H1 (cell line): ENCODE data around the gene KATNAL2.

Experiments used
- EZH2 ChIP-seq: fragments of 200-600 bp; sonication (generic); IDR thresholded peaks from 2 replicates; pipeline ENCODE4 v1.7.1; 2012; ENCODE audit warnings: low read depth, mild to moderate bottlenecking, moderate library complexity, low read length, inconsistent platforms; ENCODE audit not compliant: severe bottlenecking
- HDAC2 ChIP-seq, 2 experiments: fragments of 300-600 bp in 1 of 2; sonication (generic) in 1 of 2; IDR thresholded peaks; 2 replicates each; pipeline ENCODE4 v1.6.1; 2011 to 2012; ENCODE audit warnings: low read depth in 2 of 2, low read length in 2 of 2, mild to moderate bottlenecking in 2 of 2, moderate library complexity in 2 of 2, borderline replicate concordance in 1 of 2, inconsistent platforms in 1 of 2
- RAD21 ChIP-seq, 2 experiments: IDR thresholded peaks in 1 of 2; conservative IDR thresholded peaks in 1 of 2; 2 replicates each; pipeline ENCODE4 v1.6.1; 2011; ENCODE audit warnings: low read depth in 2 of 2, low read length in 2 of 2, improper control_type of control experiment in 1 of 2, inconsistent platforms in 1 of 2, mild to moderate bottlenecking in 1 of 2, moderate library complexity in 1 of 2
- SP1 ChIP-seq: IDR thresholded peaks from 2 replicates; pipeline ENCODE4 v1.6.1; 2011; ENCODE audit warnings: low read depth, low read length

- no peak for TF ChIP-seq RAD21 (IDR thresholded peaks at IDR 0.05 in 1 of 2, conservative IDR thresholded peaks at IDR 0.05 in 1 of 2; ENCODE audit: low read depth in 2 of 2, low read length in 2 of 2)
- no peak for TF ChIP-seq EZH2
- TF ChIP-seq HDAC2 (IDR thresholded peaks at IDR 0.05; ENCODE audit: borderline replicate concordance in 1 of 2, low read depth in 2 of 2, low read length in 2 of 2) = 0 out of 4 replicates have a peak, but pooled peaks of 1 of the 2 experiments have one; percentile 29
- TF ChIP-seq SP1 = no peak
These were observed 18.0 kb upstream of the KATNAL2 start for GRCh38 chr18:46899274-46899948.
